Thyroid gland (tissue), 4 donors: ENCODE data around the gene APLF. TPM values are rescaled to one million over a fixed set of nuclear protein-coding genes. Genes with fewer than 3 reads are reported as not detected.
A peak's percentile ranks its signal among the peaks of the same experiment; 100 is the strongest.

Experiments
- DNase-seq, 2 donors: peaks; one replicate each; pipeline ENCODE4 v3.0.0-alpha.2; 2019
- H3K27ac ChIP-seq, 3 donors: fragments of 200-600 bp; sonication (generic); 1 replicate in 2 of 3; 2 replicates in 1 of 3; pipeline ENCODE4 v1.5.1; 2016 to 2019; ENCODE audit warnings: mild to moderate bottlenecking in 1 of 3, moderate library complexity in 1 of 3
- H3K27me3 ChIP-seq: fragments of 200-600 bp; sonication (generic); one replicate; pipeline ENCODE4 v1.5.1; 2019
- H3K36me3 ChIP-seq, 2 donors: fragments of 200-600 bp; sonication (generic); one replicate each; pipeline ENCODE4 v1.5.1; 2016 to 2019
- H3K4me1 ChIP-seq, 2 donors: fragments of 200-600 bp; sonication (generic); one replicate each; pipeline ENCODE4 v1.5.1; 2017 to 2019
- H3K4me3 ChIP-seq, 3 donors: fragments of 200-600 bp; sonication (generic); replicated peaks in 1 of 3; 1 replicate in 2 of 3; 2 replicates in 1 of 3; pipeline ENCODE4 v1.5.1; 2016; ENCODE audit warnings: mild to moderate bottlenecking in 1 of 3
- H3K9me3 ChIP-seq: fragments of 200-600 bp; sonication (generic); one replicate; pipeline ENCODE4 v1.5.1; 2017
- POLR2A ChIP-seq, 2 donors: fragments of 450-650 bp; IDR thresholded peaks; one replicate each; pipeline ENCODE4 v1.6.1; 2017; ENCODE audit warnings: antibody characterized with exemption in 2 of 2, mild to moderate bottlenecking in 2 of 2, moderate library complexity in 1 of 2
- WGBS, 2 donors: methylation state at CpG; one replicate each; pipeline ENCODE4 v1.1.5; 2017; 5-methylcytosine and 5-hydroxymethylcytosine counted together
- intact Hi-C: fragments of 100-400 bp; cut with DNase I; formaldehyde crosslinking; loops from one replicate; pipeline ENCODE4 v1.15.1; 2023
- total RNA-seq, 4 donors: library from RNA; depleted of rRNA; stranded (reverse); fragments of >200 nt; gene quantifications; one replicate each; pipeline ENCODE4 v1.2.3, GENCODE V29; 2016
- TF ChIP-seq, protein P1 (sequence below), 6 experiments: fragments of 200-600 bp in 3 of 6; fragments of 450-650 bp in 3 of 6; sonication (generic) in 3 of 6; IDR thresholded peaks; one replicate each; pipeline ENCODE4 v1.5.1; 2016 to 2019; ENCODE audit warnings: antibody characterized with exemption in 6 of 6, mild to moderate bottlenecking in 2 of 6, inconsistent platforms in 1 of 6, moderate library complexity in 1 of 6

APLF gene
- total RNA-seq, 4 donors from 2014 or later, result 8.7 to 12.9 (median 9.6) TPM

DNA sequence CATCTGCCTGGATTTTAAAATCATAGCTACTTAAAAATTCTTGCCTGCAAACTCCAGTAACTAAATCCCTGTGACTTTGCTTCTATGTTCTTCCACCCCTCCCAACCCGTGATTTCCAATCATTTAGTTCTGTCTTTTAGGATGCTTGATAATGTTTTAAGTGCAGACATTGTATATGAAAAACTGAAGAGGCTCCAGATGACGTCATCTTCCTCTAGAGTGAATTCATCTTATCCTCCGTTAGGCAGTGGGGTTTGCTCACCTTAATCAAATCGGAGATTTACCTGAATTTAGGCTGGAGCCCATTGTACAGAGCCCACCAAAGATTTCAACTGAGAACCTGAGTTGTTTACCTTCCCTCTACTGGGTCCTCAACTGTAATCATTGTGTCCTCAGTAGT is 11.2 kb upstream of the APLF start:
- no peaks in the 10 kb centered on the region for H3K36me3 ChIP-seq
- no peak for DNase-seq
- WGBS, 2 donors, result 91 to 94% methylated on average over 4 of the region's 4 CpGs
- TF ChIP-seq POLR2A (IDR thresholded peaks at IDR 0.05), result no peak
- TF ChIP-seq, protein P1, sequence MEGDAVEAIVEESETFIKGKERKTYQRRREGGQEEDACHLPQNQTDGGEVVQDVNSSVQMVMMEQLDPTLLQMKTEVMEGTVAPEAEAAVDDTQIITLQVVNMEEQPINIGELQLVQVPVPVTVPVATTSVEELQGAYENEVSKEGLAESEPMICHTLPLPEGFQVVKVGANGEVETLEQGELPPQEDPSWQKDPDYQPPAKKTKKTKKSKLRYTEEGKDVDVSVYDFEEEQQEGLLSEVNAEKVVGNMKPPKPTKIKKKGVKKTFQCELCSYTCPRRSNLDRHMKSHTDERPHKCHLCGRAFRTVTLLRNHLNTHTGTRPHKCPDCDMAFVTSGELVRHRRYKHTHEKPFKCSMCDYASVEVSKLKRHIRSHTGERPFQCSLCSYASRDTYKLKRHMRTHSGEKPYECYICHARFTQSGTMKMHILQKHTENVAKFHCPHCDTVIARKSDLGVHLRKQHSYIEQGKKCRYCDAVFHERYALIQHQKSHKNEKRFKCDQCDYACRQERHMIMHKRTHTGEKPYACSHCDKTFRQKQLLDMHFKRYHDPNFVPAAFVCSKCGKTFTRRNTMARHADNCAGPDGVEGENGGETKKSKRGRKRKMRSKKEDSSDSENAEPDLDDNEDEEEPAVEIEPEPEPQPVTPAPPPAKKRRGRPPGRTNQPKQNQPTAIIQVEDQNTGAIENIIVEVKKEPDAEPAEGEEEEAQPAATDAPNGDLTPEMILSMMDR (IDR thresholded peaks at IDR 0.05), result no peak
- H3K27me3 ChIP-seq, result no peaks in the 10 kb centered on the region
- H3K4me3 ChIP-seq, result no peak overlapping the region
- H3K27ac ChIP-seq, result no peak overlapping the region
- no peaks in the 10 kb centered on the region for H3K4me1 ChIP-seq
- H3K9me3 ChIP-seq, result no peaks in the 10 kb centered on the region
- intact Hi-C loops, result no loop called here

GRCh38 chr2:68458981-68459380 is 8.4 kb upstream of the APLF start:
- H3K9me3 ChIP-seq, result no peaks in the 10 kb centered on the region
- DNase-seq, result no peak
- H3K27me3 ChIP-seq, result no peaks in the 10 kb centered on the region
- no peaks in the 10 kb centered on the region for H3K36me3 ChIP-seq
- no peaks in the 10 kb centered on the region for H3K4me1 ChIP-seq
- intact Hi-C loops, result no loop called here
- WGBS, 2 donors, result 53 to 58% methylated on average over 1 of the region's 1 CpG
- no peak for TF ChIP-seq POLR2A (IDR thresholded peaks at IDR 0.05)
- TF ChIP-seq, protein P1 (IDR thresholded peaks at IDR 0.05), result no peak
- H3K4me3 ChIP-seq, result no peak overlapping the region
- H3K27ac ChIP-seq, result no peak overlapping the region

GRCh38 chr2:68463287-68463877 is 4.0 kb upstream of the APLF start:
- Histone ChIP-seq H3K4me1 (peaks cover 5% of the 10 kb centered on the region in 2 donors), H3K36me3 (no peaks in the 10 kb centered on the region), H3K27me3 (no peaks in the 10 kb centered on the region), H3K9me3 (no peaks in the 10 kb centered on the region), H3K4me3 (no peak overlapping the region), H3K27ac (no peak overlapping the region)
- intact Hi-C loops, result loop anchor here (10.0 kb wide), 2 partner anchors 251 to 461 kb away; no protein-coding TSS in a partner anchor
- 2% methylated on average over 1 of the region's 1 CpG for WGBS, 2 donors
- no peak for TF ChIP-seq POLR2A (IDR thresholded peaks at IDR 0.05)
- TF ChIP-seq, protein P1 (IDR thresholded peaks at IDR 0.05), result peak; percentile 19 to 81 (median 66)
- DNase-seq, result no peak

- WGBS, 2 donors, result 93 to 98% methylated on average over 5 of the region's 5 CpGs
- Histone ChIP-seq H3K27ac (no peak overlapping the region), H3K4me1 (peaks cover 5 to 9% of the 10 kb centered on the region in 2 donors), H3K4me3 (no peak overlapping the region), H3K9me3 (no peaks in the 10 kb centered on the region), H3K27me3 (no peaks in the 10 kb centered on the region), H3K36me3 (no peaks in the 10 kb centered on the region)
- TF ChIP-seq POLR2A (IDR thresholded peaks at IDR 0.05), result no peak
- TF ChIP-seq, protein P1 (IDR thresholded peaks at IDR 0.05), result no peak
- intact Hi-C loops, result loop anchor here (10.0 kb wide), 2 partner anchors 250 to 460 kb away; no protein-coding TSS in a partner anchor
- DNase-seq, result no peak
Observed at GRCh38 chr2:68464651-68465050, 2.7 kb upstream of the APLF start.

GRCh38 chr2:68465081-68465916 is 2.1 kb upstream of the APLF start:
- Histone ChIP-seq H3K4me3 (no peak overlapping the region), H3K9me3 (no peaks in the 10 kb centered on the region), H3K4me1 (peaks cover 5 to 9% of the 10 kb centered on the region in 2 donors), H3K27ac (no peak overlapping the region), H3K27me3 (no peaks in the 10 kb centered on the region), H3K36me3 (no peaks in the 10 kb centered on the region)
- WGBS, 2 donors, result 88 to 92% methylated on average over 7 of the region's 7 CpGs
- intact Hi-C loops, result loop anchor here (10.0 kb wide), 2 partner anchors 250 to 460 kb away; no protein-coding TSS in a partner anchor
- TF ChIP-seq POLR2A (IDR thresholded peaks at IDR 0.05), result no peak
- TF ChIP-seq, protein P1 (IDR thresholded peaks at IDR 0.05), result no peak
- no peak for DNase-seq
